ENCODE measurements around the gene TRIM15.

Gene TRIM15

GRCh38 chr6:30150671-30151395, 12.5 kb upstream of the TRIM15 start:
- no peak overlapping the region for H3K27ac ChIP-seq (replicated peaks; ENCODE audit: low read length)
- H3K4me1 ChIP-seq (ENCODE audit: control insufficient read depth in 2 of 2, insufficient read depth in 1 of 2, low read depth in 1 of 2, low read length in 2 of 2): no peaks in the 10 kb centered on the region
- no peaks in the 10 kb centered on the region for H3K9me3 ChIP-seq (replicated peaks in 1 of 2; ENCODE audit: control insufficient read depth in 2 of 2, insufficient read depth in 1 of 2, low read depth in 1 of 2, low read length in 2 of 2)
- H3K4me3 ChIP-seq (ENCODE audit: low read length in 2 of 2): peak overlapping the region in 1 of 2 donors; percentile 51
- no peak overlapping the region for H3K4ac ChIP-seq (ENCODE audit: low read length)
- H3K9ac ChIP-seq (ENCODE audit: low read depth, low read length, poor library complexity): no peak overlapping the region
- H4K91ac ChIP-seq (ENCODE audit: low read depth, low read length, poor library complexity): no peak overlapping the region
- H3K79me1 ChIP-seq (ENCODE audit: low read depth, low read length): no peaks in the 10 kb centered on the region
- no peak overlapping the region for H3K14ac ChIP-seq (ENCODE audit: low read length)
- H2BK120ac ChIP-seq (ENCODE audit: low read depth, low read length): no peak overlapping the region
- no peak overlapping the region for H2BK5ac ChIP-seq (ENCODE audit: low read length)
- WGBS, 2 donors (ENCODE audit: extremely low coverage in 2 of 2, insufficient read length in 2 of 2, insufficient replicate concordance in 1 of 2): no CpG with 5 or more reads among the region's 10 CpGs
- no peak overlapping the region for H3K23ac ChIP-seq (ENCODE audit: low read depth, low read length, poor library complexity)
- H2AFZ ChIP-seq (ENCODE audit: low read length): no peak overlapping the region
- H2BK15ac ChIP-seq (ENCODE audit: low read length): no peak overlapping the region
- H3K4me2 ChIP-seq (ENCODE audit: insufficient read depth, low read length, poor library complexity, severe bottlenecking): no peak overlapping the region
- H3K18ac ChIP-seq (ENCODE audit: low read length): no peak overlapping the region
- no peak overlapping the region for H4K8ac ChIP-seq (ENCODE audit: low read depth, low read length)
- H3K36me3 ChIP-seq (replicated peaks in 1 of 2; ENCODE audit: control insufficient read depth in 2 of 2, insufficient read depth in 2 of 2, low read length in 2 of 2): no peaks in the 10 kb centered on the region
- no peak overlapping the region for H2BK12ac ChIP-seq (ENCODE audit: low read length)
- peaks cover 0 to 54% (median 0%) of the 10 kb centered on the region in 3 experiments for H3K27me3 ChIP-seq (ENCODE audit: control insufficient read depth in 3 of 3, insufficient read depth in 3 of 3, low read depth in 1 of 3, low read length in 3 of 3)
- no peak for DNase-seq (ENCODE audit: low spot score)
- H2AK5ac ChIP-seq (ENCODE audit: low read depth, low read length): no peak overlapping the region

- no peak for DNase-seq (ENCODE audit: low spot score)
- no peak overlapping the region for H3K23ac ChIP-seq (ENCODE audit: low read depth, low read length, poor library complexity)
- no peak overlapping the region for H2BK120ac ChIP-seq (ENCODE audit: low read depth, low read length)
- H4K8ac ChIP-seq (ENCODE audit: low read depth, low read length): no peak overlapping the region
- WGBS, 2 donors (ENCODE audit: extremely low coverage in 2 of 2, insufficient read length in 2 of 2, insufficient replicate concordance in 1 of 2): no CpG with 5 or more reads among the region's 3 CpGs
- H3K9ac ChIP-seq (ENCODE audit: low read depth, low read length, poor library complexity): no peak overlapping the region
- H3K18ac ChIP-seq (ENCODE audit: low read length): no peak overlapping the region
- H2AK5ac ChIP-seq (ENCODE audit: low read depth, low read length): no peak overlapping the region
- no peak overlapping the region for H3K4me2 ChIP-seq (ENCODE audit: insufficient read depth, low read length, poor library complexity, severe bottlenecking)
- no peak overlapping the region for H4K91ac ChIP-seq (ENCODE audit: low read depth, low read length, poor library complexity)
- H3K27me3 ChIP-seq (ENCODE audit: control insufficient read depth in 3 of 3, insufficient read depth in 3 of 3, low read depth in 1 of 3, low read length in 3 of 3): peaks cover 0 to 51% (median 0%) of the 10 kb centered on the region in 3 experiments
- no peak overlapping the region for H2BK15ac ChIP-seq (ENCODE audit: low read length)
- H2BK12ac ChIP-seq (ENCODE audit: low read length): no peak overlapping the region
- H3K79me1 ChIP-seq (ENCODE audit: low read depth, low read length): no peaks in the 10 kb centered on the region
- H3K27ac ChIP-seq (replicated peaks; ENCODE audit: low read length): no peak overlapping the region
- H3K36me3 ChIP-seq (replicated peaks in 1 of 2; ENCODE audit: control insufficient read depth in 2 of 2, insufficient read depth in 2 of 2, low read length in 2 of 2): no peaks in the 10 kb centered on the region
- H3K4me3 ChIP-seq (ENCODE audit: low read length in 2 of 2): no peak overlapping the region
- H2AFZ ChIP-seq (ENCODE audit: low read length): peak overlapping the region; percentile 15
- no peak overlapping the region for H2BK5ac ChIP-seq (ENCODE audit: low read length)
- H3K14ac ChIP-seq (ENCODE audit: low read length): no peak overlapping the region
- H3K4ac ChIP-seq (ENCODE audit: low read length): no peak overlapping the region
- H3K4me1 ChIP-seq (ENCODE audit: control insufficient read depth in 2 of 2, insufficient read depth in 1 of 2, low read depth in 1 of 2, low read length in 2 of 2): no peaks in the 10 kb centered on the region
- no peaks in the 10 kb centered on the region for H3K9me3 ChIP-seq (replicated peaks in 1 of 2; ENCODE audit: control insufficient read depth in 2 of 2, insufficient read depth in 1 of 2, low read depth in 1 of 2, low read length in 2 of 2)
These were observed 11.8 kb upstream of the TRIM15 start for GRCh38 chr6:30151580-30151979.

DNA sequence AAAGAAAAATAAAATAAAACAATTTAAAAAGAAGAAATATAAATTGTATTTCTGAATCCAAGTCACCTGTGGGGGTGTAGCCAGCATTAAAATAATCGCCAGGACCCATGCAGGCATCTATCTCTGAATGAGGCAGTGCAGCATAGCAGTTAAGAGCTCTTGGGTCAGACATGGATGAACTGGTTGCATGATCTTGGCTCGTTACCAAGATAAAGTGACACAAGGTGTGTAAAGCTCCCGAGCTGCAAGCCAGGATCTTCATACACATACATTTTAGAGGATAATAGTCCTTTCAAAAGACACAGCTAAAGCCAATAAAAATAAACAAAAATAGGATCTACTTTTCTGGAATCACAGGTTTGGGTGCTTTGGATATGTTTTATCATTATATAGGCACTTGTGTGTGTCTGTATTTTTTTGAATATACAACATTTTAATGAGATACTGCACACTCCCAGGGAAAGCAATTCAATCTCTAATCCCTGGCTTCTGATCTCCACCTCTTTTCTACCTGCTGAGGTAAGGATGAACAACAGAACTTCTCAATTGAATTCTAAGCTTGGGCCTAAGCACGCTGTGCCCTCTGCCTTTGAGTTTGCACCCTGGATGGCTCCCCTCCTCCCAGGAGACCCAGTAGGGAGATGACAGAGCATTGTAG, 11.2 kb upstream of the TRIM15 start:
- peaks cover 0 to 46% (median 0%) of the 10 kb centered on the region in 3 experiments for H3K27me3 ChIP-seq (ENCODE audit: control insufficient read depth in 3 of 3, insufficient read depth in 3 of 3, low read depth in 1 of 3, low read length in 3 of 3)
- no peak overlapping the region for H4K8ac ChIP-seq (ENCODE audit: low read depth, low read length)
- no peaks in the 10 kb centered on the region for H3K9me3 ChIP-seq (replicated peaks in 1 of 2; ENCODE audit: control insufficient read depth in 2 of 2, insufficient read depth in 1 of 2, low read depth in 1 of 2, low read length in 2 of 2)
- no peak for DNase-seq (ENCODE audit: low spot score)
- no peak overlapping the region for H3K27ac ChIP-seq (replicated peaks; ENCODE audit: low read length)
- no peak overlapping the region for H3K14ac ChIP-seq (ENCODE audit: low read length)
- H2BK5ac ChIP-seq (ENCODE audit: low read length): no peak overlapping the region
- no peak overlapping the region for H3K9ac ChIP-seq (ENCODE audit: low read depth, low read length, poor library complexity)
- no peaks in the 10 kb centered on the region for H3K36me3 ChIP-seq (replicated peaks in 1 of 2; ENCODE audit: control insufficient read depth in 2 of 2, insufficient read depth in 2 of 2, low read length in 2 of 2)
- no peak overlapping the region for H2BK120ac ChIP-seq (ENCODE audit: low read depth, low read length)
- WGBS, 2 donors (ENCODE audit: extremely low coverage in 2 of 2, insufficient read length in 2 of 2, insufficient replicate concordance in 1 of 2): no CpG with 5 or more reads among the region's 4 CpGs
- H3K4me3 ChIP-seq (ENCODE audit: low read length in 2 of 2): no peak overlapping the region
- H2BK15ac ChIP-seq (ENCODE audit: low read length): no peak overlapping the region
- H3K4me2 ChIP-seq (ENCODE audit: insufficient read depth, low read length, poor library complexity, severe bottlenecking): no peak overlapping the region
- H4K91ac ChIP-seq (ENCODE audit: low read depth, low read length, poor library complexity): no peak overlapping the region
- no peak overlapping the region for H2BK12ac ChIP-seq (ENCODE audit: low read length)
- no peak overlapping the region for H2AFZ ChIP-seq (ENCODE audit: low read length)
- no peak overlapping the region for H3K4ac ChIP-seq (ENCODE audit: low read length)
- H3K23ac ChIP-seq (ENCODE audit: low read depth, low read length, poor library complexity): no peak overlapping the region
- H3K79me1 ChIP-seq (ENCODE audit: low read depth, low read length): no peaks in the 10 kb centered on the region
- no peak overlapping the region for H3K18ac ChIP-seq (ENCODE audit: low read length)
- no peaks in the 10 kb centered on the region for H3K4me1 ChIP-seq (ENCODE audit: control insufficient read depth in 2 of 2, insufficient read depth in 1 of 2, low read depth in 1 of 2, low read length in 2 of 2)
- H2AK5ac ChIP-seq (ENCODE audit: low read depth, low read length): no peak overlapping the region

GRCh38 chr6:30152910-30153610, 10.3 kb upstream of the TRIM15 start:
- Histone ChIP-seq H3K27ac (replicated peaks; ENCODE audit: low read length) (no peak overlapping the region), H3K79me1 (ENCODE audit: low read depth, low read length) (no peaks in the 10 kb centered on the region), H2AK5ac (ENCODE audit: low read depth, low read length) (no peak overlapping the region), H4K91ac (ENCODE audit: low read depth, low read length, poor library complexity) (no peak overlapping the region), H3K4ac (ENCODE audit: low read length) (no peak overlapping the region), H4K8ac (ENCODE audit: low read depth, low read length) (no peak overlapping the region), H3K27me3 (ENCODE audit: control insufficient read depth in 3 of 3, insufficient read depth in 3 of 3, low read depth in 1 of 3, low read length in 3 of 3) (peaks cover 0 to 37% (median 0%) of the 10 kb centered on the region in 3 experiments), H3K9ac (ENCODE audit: low read depth, low read length, poor library complexity) (no peak overlapping the region), H2BK5ac (ENCODE audit: low read length) (no peak overlapping the region), H3K4me3 (ENCODE audit: low read length in 2 of 2) (no peak overlapping the region), H3K23ac (ENCODE audit: low read depth, low read length, poor library complexity) (no peak overlapping the region), H2BK120ac (ENCODE audit: low read depth, low read length) (no peak overlapping the region), H2BK12ac (ENCODE audit: low read length) (no peak overlapping the region), H3K18ac (ENCODE audit: low read length) (no peak overlapping the region), H3K9me3 (replicated peaks in 1 of 2; ENCODE audit: control insufficient read depth in 2 of 2, insufficient read depth in 1 of 2, low read depth in 1 of 2, low read length in 2 of 2) (no peaks in the 10 kb centered on the region), H3K4me2 (ENCODE audit: insufficient read depth, low read length, poor library complexity, severe bottlenecking) (no peak overlapping the region), H3K36me3 (replicated peaks in 1 of 2; ENCODE audit: control insufficient read depth in 2 of 2, insufficient read depth in 2 of 2, low read length in 2 of 2) (no peaks in the 10 kb centered on the region), H2AFZ (ENCODE audit: low read length) (no peak overlapping the region), H3K4me1 (ENCODE audit: control insufficient read depth in 2 of 2, insufficient read depth in 1 of 2, low read depth in 1 of 2, low read length in 2 of 2) (no peaks in the 10 kb centered on the region), H2BK15ac (ENCODE audit: low read length) (no peak overlapping the region), H3K14ac (ENCODE audit: low read length) (no peak overlapping the region)
- no CpG with 5 or more reads among the region's 3 CpGs for WGBS, 2 donors (ENCODE audit: extremely low coverage in 2 of 2, insufficient read length in 2 of 2, insufficient replicate concordance in 1 of 2)
- DNase-seq (ENCODE audit: low spot score): no peak

Data from neuronal stem cell (in vitro differentiated cells).